HG02884 (cell line): Measurements from ENCODE around the gene PARK7.
A peak's percentile ranks its signal among the peaks of the same experiment; 100 is the strongest.
"Not testable (repeated sequence)": the region's sequence is repeated elsewhere in the genome, so short reads cannot be mapped to it uniquely, and the experiment has no call there.

ENCODE experiments used
- ATAC-seq: cut with Tn5 transposase; IDR thresholded peaks from one replicate; pipeline ENCODE4 v1.9.1; 2021; ENCODE audit warnings: mild to moderate bottlenecking, moderate library complexity; ENCODE audit not compliant: unreplicated experiment

PARK7 gene

GRCh38 chr1:7942214-7942921, 19.1 kb upstream of the PARK7 start:
- ATAC-seq, result no peak

GRCh38 chr1:7943251-7943650, 18.3 kb upstream of the PARK7 start:
- ATAC-seq, result no peak

DNA sequence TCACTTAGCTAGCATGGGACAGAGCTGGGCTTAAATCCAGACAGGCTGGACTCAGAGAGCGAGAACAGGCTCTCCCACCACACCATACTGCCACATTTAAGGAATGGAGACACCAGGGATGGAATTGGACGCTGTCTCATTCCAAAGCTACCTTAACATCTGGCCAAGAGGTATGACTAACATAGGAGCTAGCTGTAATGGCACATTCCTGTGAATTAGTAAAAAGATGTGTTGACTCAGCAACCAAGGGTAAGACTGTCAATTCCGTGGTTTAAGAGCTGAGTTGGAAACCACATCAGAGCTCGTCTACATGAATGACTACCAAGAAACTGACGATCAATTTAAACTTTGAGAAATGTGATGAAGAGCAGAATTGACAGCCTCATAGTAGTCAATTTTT, 12.6 kb upstream of the PARK7 start:
- no peak for ATAC-seq

DNA sequence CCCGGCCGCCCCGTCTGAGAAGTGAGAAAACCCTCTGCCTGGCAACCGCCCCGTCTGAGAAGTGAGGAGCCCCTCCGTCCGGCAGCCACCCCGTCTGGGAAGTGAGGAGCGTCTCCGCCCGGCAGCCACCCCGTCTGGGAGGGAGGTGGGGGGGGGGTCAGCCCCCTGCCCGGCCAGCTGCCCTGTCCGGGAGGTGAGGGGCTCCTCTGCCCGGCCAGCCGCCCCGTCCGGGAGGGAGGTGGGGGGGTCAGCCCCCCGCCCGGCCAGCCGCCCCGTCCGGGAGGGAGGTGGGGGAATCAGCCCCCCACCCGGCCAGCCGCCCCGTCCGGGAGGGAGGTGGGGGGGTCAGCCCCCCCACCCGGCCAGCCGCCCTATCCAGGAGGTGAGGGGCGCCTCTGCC, 8.7 kb upstream of the PARK7 start:
- ATAC-seq, result not testable (repeated sequence)

DNA sequence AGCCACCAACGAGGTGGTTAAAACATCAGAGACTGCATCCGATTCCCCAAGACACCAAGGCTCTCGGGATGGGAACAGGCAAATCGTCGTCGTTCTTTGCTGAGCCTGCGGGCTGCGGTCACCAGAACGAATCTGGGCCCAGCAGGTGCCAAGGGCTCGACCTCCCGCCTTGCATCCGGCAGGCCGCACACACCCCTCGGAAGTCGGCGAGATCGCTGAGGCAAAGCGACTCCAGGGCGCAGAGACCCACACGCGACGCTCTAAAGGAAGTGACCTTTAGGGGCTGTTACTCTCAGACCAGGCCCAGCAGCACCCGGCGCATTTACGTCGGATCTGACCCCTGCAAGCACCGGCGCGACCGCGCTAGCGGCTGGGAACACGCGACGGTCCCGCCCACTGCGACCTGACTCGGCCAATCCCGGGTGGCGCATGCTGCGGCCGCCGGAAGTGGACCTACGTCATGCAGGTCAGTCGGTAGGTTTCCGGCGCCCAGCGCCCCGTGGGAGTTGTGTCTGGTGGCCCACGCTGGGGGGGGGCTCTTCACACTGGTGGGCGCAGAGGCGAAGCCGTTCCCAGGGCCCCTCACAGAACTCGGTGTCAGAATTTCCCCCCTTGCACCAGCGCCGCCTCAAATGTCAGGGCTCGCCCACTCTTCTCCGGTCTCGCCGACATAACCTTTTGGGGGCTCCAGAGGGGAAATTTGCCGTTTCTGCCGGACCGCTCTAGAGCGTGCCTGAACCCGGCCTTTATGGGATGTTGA, 7.5 kb upstream of the PARK7 start:
- ATAC-seq, result peak; percentile 92

DNA sequence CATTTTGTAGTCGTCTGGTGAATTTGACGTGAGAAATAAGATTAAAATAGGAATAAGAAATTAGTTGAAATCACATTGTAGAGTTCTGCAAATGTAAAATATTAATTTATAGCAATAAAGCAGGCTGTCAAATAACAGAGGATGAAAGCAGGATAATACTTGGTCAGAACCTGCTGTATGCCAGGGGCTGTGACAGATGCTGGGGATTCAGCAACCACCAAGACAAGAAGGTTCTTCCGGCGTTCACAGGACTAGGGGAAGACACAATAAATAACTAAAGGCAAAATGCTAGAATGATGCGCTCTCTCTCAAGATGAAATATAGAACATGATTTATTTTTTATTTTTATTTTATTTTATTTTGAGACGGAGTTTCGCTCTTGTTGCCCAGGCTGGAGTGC, 6.8 kb upstream of the PARK7 start:
- no peak for ATAC-seq

GRCh38 chr1:7956218-7957032, 5.1 kb upstream of the PARK7 start:
- ATAC-seq, result no peak

- no peak for ATAC-seq
These were observed 1.3 kb upstream of the PARK7 start for GRCh38 chr1:7960165-7960564.

DNA sequence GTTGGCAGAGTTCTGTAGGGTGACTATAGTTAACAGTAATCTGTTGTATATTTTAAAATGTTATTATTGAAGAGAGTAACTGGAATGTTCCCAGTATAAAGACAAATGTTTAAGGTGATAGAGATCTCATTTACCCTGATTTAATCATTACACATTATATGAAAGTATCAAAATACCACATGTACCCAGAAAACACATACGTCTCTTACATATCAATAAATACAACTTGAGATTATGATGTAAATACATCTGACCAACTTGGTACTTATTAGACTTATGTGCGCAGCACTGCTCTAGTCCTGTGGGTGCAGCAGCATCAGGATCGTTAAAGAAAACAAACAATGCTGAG, 670 bp upstream of the PARK7 start:
- no peak for ATAC-seq

DNA sequence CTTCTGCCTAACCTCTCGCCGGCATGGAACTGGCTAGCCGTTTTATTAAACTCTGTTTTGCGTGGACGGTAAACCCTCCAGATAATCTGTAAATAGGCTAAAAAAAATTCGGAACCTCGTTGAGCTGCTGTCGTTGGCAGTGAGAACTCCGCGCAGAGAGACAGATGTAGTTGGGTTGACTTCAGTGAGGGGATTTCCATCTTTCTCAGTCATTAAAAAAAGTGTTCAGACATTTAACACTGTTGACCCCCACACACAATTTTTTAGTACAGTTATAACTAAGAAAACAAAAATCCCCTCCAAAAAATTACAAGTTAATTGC, 464 bp downstream of the PARK7 start:
- no peak for ATAC-seq

GRCh38 chr1:7962636-7963377, 1.3 kb downstream of the PARK7 start:
- ATAC-seq, result no peak

- not testable (repeated sequence) for ATAC-seq
These were observed 1.8 kb downstream of the PARK7 start for GRCh38 chr1:7963378-7963730.

- ATAC-seq, result not testable (repeated sequence)
These were observed 2.3 kb downstream of the PARK7 start for GRCh38 chr1:7963841-7964240.

DNA sequence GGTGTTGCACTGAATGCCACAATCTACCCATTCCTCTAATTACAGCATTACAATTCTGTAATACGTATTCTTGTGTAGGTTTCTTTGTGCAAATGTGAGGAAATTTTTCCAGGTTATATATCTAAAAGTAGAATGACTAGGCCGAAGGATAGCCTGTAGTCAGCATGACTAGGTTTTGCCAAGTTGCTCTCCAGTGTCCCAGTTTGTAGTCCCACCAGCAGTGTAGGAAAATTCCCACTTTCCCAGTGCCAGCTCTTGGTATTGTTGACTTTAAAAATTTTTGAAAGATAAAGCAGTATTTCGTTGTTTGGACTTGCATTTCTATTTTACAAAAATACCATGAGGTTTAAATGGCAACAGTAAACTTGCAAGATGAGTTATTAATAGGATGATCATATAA, 3.0 kb downstream of the PARK7 start:
- no peak for ATAC-seq

GRCh38 chr1:7967196-7967595, 5.7 kb downstream of the PARK7 start:
- no peak for ATAC-seq

GRCh38 chr1:7967651-7968050, 6.1 kb downstream of the PARK7 start:
- no peak for ATAC-seq

DNA sequence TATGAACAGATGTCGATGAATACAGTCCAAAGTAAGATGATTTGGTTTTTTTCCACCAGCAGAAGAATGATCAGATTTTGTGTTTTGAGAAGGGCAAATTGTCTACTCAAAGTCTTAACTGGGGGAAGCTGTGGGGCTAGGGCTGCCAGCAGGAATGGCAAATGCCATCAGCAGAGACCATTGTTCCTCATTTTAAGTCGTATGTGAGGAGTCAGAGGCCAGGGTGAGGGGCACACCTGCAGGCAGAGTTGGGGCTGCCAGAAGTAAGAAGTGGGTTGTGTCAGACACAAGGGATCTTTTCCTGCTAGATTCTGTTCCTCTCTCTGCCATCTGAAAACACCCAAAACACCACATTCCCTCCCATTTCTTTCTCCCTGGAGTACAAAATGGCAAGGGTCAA, 8.7 kb downstream of the PARK7 start:
- ATAC-seq, result no peak

DNA sequence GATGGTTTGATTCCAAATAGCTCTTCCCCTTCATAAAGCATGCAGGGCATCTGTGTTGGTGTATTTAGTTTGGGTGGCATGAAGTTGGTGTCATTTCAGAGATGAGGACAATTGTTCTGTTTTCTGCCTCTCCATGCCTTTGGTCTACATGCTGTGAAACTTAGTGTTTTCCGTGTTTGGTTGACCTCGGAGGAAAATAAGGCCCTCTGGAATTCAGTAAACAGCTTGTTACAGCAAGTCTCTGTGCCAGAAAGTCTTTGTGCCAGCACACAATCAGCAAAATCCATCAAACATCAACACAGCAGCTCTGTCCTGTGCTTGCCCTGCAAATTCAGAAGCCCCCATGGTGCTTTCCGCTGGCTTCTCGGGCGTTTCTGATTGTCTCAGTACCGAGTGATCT, 9.5 kb downstream of the PARK7 start:
- ATAC-seq, result no peak

DNA sequence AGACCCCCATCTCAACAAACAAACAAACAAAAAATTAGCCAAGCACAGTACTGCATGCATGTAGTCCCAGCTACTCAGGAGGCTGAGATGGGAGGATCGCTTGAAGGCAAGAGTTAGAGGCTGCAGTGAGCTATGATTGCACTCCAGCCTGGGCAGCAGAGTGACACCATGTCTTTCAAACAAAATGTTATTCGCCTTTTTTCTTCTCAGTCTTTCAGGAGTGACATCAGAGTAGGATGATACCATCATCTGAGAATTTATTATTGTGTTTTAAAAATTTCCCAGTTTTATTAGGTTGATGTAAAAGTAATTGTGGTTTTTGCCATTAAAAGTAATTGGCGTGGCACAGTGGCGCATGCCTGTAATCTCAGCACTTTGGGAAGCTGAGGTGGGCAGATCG, 10.8 kb downstream of the PARK7 start:
- no peak for ATAC-seq

- ATAC-seq, result no peak
These were observed 11.6 kb downstream of the PARK7 start for GRCh38 chr1:7973086-7973485.

- no peak for ATAC-seq
These were observed 13.8 kb downstream of the PARK7 start for GRCh38 chr1:7975212-7975865.
